Measurements from ENCODE around the gene CDH4.

CDH4 gene

DNA sequence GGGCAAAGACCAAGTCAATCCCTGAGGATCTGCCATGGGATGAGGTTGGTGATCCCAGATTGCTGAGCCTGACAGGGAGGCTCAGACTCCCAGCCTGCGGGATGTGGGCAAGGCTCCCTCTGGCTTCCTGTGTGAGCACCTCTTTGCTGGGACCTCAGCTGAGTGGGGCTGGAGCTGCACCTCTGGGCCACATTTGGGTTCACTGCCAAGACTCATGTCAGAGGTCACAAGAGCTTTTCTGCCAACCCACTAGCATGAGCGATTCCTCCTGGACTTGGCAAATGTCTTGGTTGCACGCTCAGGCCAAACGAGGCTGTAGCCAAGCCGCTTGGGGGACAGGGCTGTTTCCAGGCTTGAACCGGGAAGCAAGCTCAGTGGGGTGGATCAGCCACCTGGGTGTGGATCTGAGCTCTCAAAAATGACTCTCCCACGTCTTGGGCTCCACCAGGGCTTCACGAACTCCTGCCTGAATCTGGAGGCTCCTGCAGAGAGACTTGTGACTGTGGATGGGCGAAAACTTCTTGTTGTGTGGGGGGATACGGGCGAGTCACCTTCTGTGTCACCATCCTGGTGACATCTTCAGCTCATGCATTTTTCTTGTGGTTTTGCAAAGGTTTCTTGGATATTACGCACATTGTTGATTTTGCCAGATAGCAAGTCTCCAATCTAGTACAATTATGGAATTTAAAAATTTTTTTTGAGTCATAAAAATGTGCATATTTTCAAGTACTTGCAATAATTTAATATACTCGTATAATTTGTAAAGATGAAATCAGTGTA lies 359.5 kb downstream of the CDH4 start:
- no peak overlapping the region for H3K27ac ChIP-seq (ENCODE audit: low read length)
- no peaks in the 10 kb centered on the region for H3K4me1 ChIP-seq (ENCODE audit: insufficient read depth, low read length)
- no peak overlapping the region for H3K9ac ChIP-seq (ENCODE audit: low read depth, low read length)
- no peaks in the 10 kb centered on the region for H3K79me2 ChIP-seq (ENCODE audit: insufficient read depth, low read length)
- H3K4me2 ChIP-seq (ENCODE audit: insufficient read depth, low read length) = no peak overlapping the region
- no peak overlapping the region for H3K4me3 ChIP-seq (ENCODE audit: low read depth in 1 of 2, low read length in 2 of 2)
- H3K9me3 ChIP-seq (ENCODE audit: insufficient read depth, low read length, severe bottlenecking) = no peaks in the 10 kb centered on the region
- DNase-seq = no peak
- no peaks in the 10 kb centered on the region for H3K36me3 ChIP-seq (ENCODE audit: insufficient read depth, low read length)
- TF ChIP-seq EZH2 (IDR thresholded peaks at IDR 0.05; ENCODE audit: borderline replicate concordance, low read depth, low read length, severe bottlenecking) (no peak), CTCF (IDR thresholded peaks at IDR 0.05; ENCODE audit: borderline replicate concordance, extremely low read depth, low read length, poor library complexity, severe bottlenecking) (no peak)
- no peaks in the 10 kb centered on the region for H4K20me1 ChIP-seq (ENCODE audit: insufficient read depth, low read length)
- no peak overlapping the region for H2AFZ ChIP-seq (ENCODE audit: low read depth, low read length)
- peaks cover 5% of the 10 kb centered on the region for H3K27me3 ChIP-seq (ENCODE audit: insufficient read depth, low read length, poor library complexity)
- no peak for ATAC-seq (ENCODE audit: insufficient read depth, low read depth)

DNA sequence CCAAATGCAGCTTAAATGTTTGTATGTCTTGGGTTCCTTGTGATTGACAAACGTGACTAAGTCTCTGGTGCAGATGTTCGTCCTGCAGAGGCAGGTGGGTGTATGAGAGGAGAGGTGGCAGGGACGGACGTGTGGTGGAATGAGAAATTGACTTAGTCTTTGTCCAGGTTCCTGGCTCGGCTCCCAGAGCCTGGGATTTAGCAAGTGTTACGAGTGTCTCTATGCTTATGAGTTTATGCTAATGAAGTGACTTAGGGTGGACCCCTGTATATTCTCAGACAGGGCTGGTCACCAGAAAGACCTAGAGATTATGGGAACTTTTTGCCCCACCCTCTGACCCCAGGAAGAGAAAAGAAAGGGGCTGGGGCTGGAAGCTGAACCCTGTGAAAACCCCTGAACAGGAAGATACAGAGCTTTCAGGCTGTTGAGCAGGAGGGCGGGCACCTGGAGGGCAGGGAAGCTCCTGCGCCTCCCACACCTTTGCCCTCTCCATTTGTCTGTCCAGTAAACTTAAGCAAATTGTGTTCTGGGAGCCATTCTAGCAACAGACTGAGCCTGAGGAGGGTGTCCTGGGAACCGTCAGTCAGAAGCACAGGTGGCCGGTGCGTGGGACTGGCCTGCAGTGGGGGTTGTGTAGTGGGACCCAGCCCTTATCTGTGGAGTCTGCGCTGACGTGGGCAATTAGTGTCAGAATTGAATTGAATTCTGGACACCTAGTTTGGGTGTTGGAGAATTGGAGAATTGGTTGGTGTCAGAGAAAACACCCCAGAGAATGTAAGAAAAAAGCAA lies 362.1 kb downstream of the CDH4 start:
- TF ChIP-seq EZH2 (IDR thresholded peaks at IDR 0.05; ENCODE audit: borderline replicate concordance, low read depth, low read length, severe bottlenecking) (no peak), CTCF (IDR thresholded peaks at IDR 0.05; ENCODE audit: borderline replicate concordance, extremely low read depth, low read length, poor library complexity, severe bottlenecking) (no peak)
- H3K4me2 ChIP-seq (ENCODE audit: insufficient read depth, low read length) = no peak overlapping the region
- no peak overlapping the region for H2AFZ ChIP-seq (ENCODE audit: low read depth, low read length)
- H3K4me1 ChIP-seq (ENCODE audit: insufficient read depth, low read length) = no peaks in the 10 kb centered on the region
- peaks cover 5% of the 10 kb centered on the region for H3K27me3 ChIP-seq (ENCODE audit: insufficient read depth, low read length, poor library complexity)
- H3K79me2 ChIP-seq (ENCODE audit: insufficient read depth, low read length) = no peaks in the 10 kb centered on the region
- H3K36me3 ChIP-seq (ENCODE audit: insufficient read depth, low read length) = no peaks in the 10 kb centered on the region
- H3K27ac ChIP-seq (ENCODE audit: low read length) = no peak overlapping the region
- no peak overlapping the region for H3K4me3 ChIP-seq (ENCODE audit: low read depth in 1 of 2, low read length in 2 of 2)
- no peaks in the 10 kb centered on the region for H3K9me3 ChIP-seq (ENCODE audit: insufficient read depth, low read length, severe bottlenecking)
- DNase-seq (no peak), ATAC-seq (ENCODE audit: insufficient read depth, low read depth) (no peak)
- no peak overlapping the region for H3K9ac ChIP-seq (ENCODE audit: low read depth, low read length)
- no peaks in the 10 kb centered on the region for H4K20me1 ChIP-seq (ENCODE audit: insufficient read depth, low read length)

- H4K20me1 ChIP-seq (ENCODE audit: insufficient read depth, low read length) = no peaks in the 10 kb centered on the region
- no peak overlapping the region for H3K4me2 ChIP-seq (ENCODE audit: insufficient read depth, low read length)
- no peak overlapping the region for H3K9ac ChIP-seq (ENCODE audit: low read depth, low read length)
- H2AFZ ChIP-seq (ENCODE audit: low read depth, low read length) = no peak overlapping the region
- ATAC-seq (ENCODE audit: insufficient read depth, low read depth) (no peak), DNase-seq (no peak)
- H3K4me1 ChIP-seq (ENCODE audit: insufficient read depth, low read length) = no peaks in the 10 kb centered on the region
- H3K27ac ChIP-seq (ENCODE audit: low read length) = no peak overlapping the region
- TF ChIP-seq EZH2 (IDR thresholded peaks at IDR 0.05; ENCODE audit: borderline replicate concordance, low read depth, low read length, severe bottlenecking) = no peak
- no peak for TF ChIP-seq CTCF (IDR thresholded peaks at IDR 0.05; ENCODE audit: borderline replicate concordance, extremely low read depth, low read length, poor library complexity, severe bottlenecking)
- no peaks in the 10 kb centered on the region for H3K9me3 ChIP-seq (ENCODE audit: insufficient read depth, low read length, severe bottlenecking)
- no peaks in the 10 kb centered on the region for H3K36me3 ChIP-seq (ENCODE audit: insufficient read depth, low read length)
- peaks cover 5% of the 10 kb centered on the region for H3K27me3 ChIP-seq (ENCODE audit: insufficient read depth, low read length, poor library complexity)
- H3K79me2 ChIP-seq (ENCODE audit: insufficient read depth, low read length) = no peaks in the 10 kb centered on the region
- no peak overlapping the region for H3K4me3 ChIP-seq (ENCODE audit: low read depth in 1 of 2, low read length in 2 of 2)
Observed at GRCh38 chr20:61614706-61615100, 362.6 kb downstream of the CDH4 start.
